ENCODE measurements around the gene AP2M1.

AP2M1 gene

DNA sequence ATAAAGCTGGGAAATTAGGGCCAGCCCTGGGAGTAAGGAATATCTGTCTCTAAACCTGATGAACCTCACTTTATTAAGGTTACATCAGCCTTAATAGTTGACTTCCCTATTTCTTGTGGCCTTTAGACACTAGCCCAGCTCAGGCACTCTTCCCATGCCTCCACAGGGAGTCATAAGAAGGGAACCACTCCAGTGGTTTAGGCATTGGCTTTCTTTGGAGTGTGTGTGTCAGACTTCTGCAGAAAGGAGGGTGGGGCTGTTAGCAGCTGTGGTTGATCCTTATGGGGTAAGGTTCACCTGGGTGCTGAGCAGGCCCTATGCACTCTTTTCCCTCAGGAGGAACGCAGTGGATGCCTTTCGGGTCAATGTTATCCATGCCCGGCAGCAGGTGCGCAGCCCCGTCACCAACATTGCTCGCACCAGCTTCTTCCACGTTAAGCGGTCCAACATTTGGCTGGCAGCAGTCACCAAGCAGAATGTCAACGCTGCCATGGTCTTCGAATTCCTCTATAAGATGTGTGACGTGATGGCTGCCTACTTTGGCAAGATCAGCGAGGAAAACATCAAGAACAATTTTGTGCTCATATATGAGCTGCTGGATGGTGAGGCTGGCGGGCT is 4.0 kb downstream of the AP2M1 start:
- no peak for ATAC-seq (ENCODE audit: low read depth)
- Mint-ChIP-seq H3K27ac (no peak overlapping the region), H3K36me3 (peaks cover 23% of the 10 kb centered on the region), H3K4me1 (peaks cover 14% of the 10 kb centered on the region), H3K27me3 (no peaks in the 10 kb centered on the region), H3K9me3 (no peaks in the 10 kb centered on the region), H3K4me3 (no peak overlapping the region)
- no peak for DNase-seq (ENCODE audit: low spot score in 2 of 2)

- Mint-ChIP-seq H3K36me3 (peaks cover 29% of the 10 kb centered on the region), H3K27me3 (no peaks in the 10 kb centered on the region), H3K27ac (no peak overlapping the region), H3K4me1 (peaks cover 18% of the 10 kb centered on the region), H3K9me3 (no peaks in the 10 kb centered on the region), H3K4me3 (no peak overlapping the region)
- ATAC-seq (ENCODE audit: low read depth) = no peak
- DNase-seq (ENCODE audit: low spot score in 2 of 2) = no peak
Observed at GRCh38 chr3:184180165-184180564, 5.5 kb downstream of the AP2M1 start.

DNA sequence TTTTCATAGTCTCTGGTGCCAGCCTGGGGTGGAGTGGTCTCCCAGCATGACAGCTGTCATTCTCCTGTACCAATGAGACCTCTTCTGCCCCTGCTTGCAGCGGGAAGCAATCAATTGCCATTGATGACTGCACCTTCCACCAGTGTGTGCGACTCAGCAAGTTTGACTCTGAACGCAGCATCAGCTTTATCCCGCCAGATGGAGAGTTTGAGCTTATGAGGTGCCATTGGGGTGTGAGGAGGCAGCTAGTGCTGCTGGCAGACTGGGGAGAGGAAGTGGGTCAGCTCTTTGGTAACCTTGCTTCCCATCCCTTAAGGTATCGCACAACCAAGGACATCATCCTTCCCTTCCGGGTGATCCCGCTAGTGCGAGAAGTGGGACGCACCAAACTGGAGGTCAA is 6.9 kb downstream of the AP2M1 start:
- no peak for ATAC-seq (ENCODE audit: low read depth)
- Mint-ChIP-seq H3K36me3 (peaks cover 29% of the 10 kb centered on the region), H3K27ac (no peak overlapping the region), H3K4me1 (peaks cover 13% of the 10 kb centered on the region), H3K27me3 (no peaks in the 10 kb centered on the region), H3K9me3 (no peaks in the 10 kb centered on the region), H3K4me3 (no peak overlapping the region)
- DNase-seq (ENCODE audit: low spot score in 2 of 2) = no peak

- ATAC-seq (ENCODE audit: low read depth) (no peak), DNase-seq (ENCODE audit: low spot score in 2 of 2) (no peak)
- H3K27ac Mint-ChIP-seq = no peak overlapping the region
- H3K27me3 Mint-ChIP-seq = no peaks in the 10 kb centered on the region
- no peak overlapping the region for H3K4me3 Mint-ChIP-seq
- no peaks in the 10 kb centered on the region for H3K9me3 Mint-ChIP-seq
- peaks cover 30% of the 10 kb centered on the region for H3K36me3 Mint-ChIP-seq
- peaks cover 25% of the 10 kb centered on the region for H3K4me1 Mint-ChIP-seq
Observed at GRCh38 chr3:184183679-184184078, 9.0 kb downstream of the AP2M1 start.

- Mint-ChIP-seq H3K27me3 (no peaks in the 10 kb centered on the region), H3K4me1 (peaks cover 27% of the 10 kb centered on the region), H3K4me3 (peak overlapping the region; percentile 96), H3K9me3 (no peaks in the 10 kb centered on the region), H3K36me3 (peaks cover 29% of the 10 kb centered on the region), H3K27ac (peak overlapping the region; percentile 93)
- DNase-seq (ENCODE audit: low spot score in 2 of 2) (no peak), ATAC-seq (ENCODE audit: low read depth) (no peak)
Observed at GRCh38 chr3:184184546-184185230, 10.0 kb downstream of the AP2M1 start.

DNA sequence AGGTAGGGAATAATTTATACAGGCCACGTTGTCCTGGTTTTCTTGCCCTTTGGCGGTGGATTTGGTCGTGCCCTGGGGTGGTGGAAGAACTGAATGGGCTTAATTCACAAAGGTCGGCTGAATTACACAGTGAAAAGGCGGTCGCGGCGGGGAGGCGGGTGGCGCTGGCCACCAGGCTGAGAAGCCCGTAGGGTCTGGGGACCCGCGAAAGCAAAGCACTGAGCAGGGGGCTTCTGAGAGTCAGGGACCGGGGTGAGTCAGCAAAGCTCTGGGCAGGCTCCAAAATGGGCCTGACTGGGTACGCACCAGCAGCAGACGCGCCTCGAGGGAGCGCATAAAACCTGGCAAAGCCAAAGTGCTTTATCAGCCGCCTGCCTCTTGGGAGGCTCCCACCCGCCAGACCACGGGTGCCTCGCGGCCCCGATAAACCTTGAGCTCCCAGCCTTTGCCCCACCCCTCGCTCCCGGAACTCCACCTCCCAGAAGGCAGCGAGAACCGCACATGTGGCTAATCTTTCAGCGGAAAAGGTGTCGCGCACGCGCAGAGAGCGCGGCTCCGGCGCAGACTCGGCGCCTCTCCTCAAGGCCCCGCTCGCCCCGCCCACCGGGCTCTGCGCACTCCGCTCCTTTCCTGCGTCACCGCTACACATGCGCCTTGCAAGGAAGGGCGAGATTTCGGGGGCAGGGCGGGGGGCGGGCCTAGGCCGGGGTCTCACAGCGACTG is 11.0 kb downstream of the AP2M1 start:
- Mint-ChIP-seq H3K27ac (peak overlapping the region; percentile 93), H3K27me3 (no peaks in the 10 kb centered on the region), H3K36me3 (peaks cover 29% of the 10 kb centered on the region), H3K9me3 (no peaks in the 10 kb centered on the region), H3K4me3 (peak overlapping the region; percentile 96), H3K4me1 (peaks cover 30% of the 10 kb centered on the region)
- peak; percentile 90 for ATAC-seq (ENCODE audit: low read depth)
- DNase-seq (ENCODE audit: low spot score in 2 of 2) = peak; percentile 95 to 99

DNA sequence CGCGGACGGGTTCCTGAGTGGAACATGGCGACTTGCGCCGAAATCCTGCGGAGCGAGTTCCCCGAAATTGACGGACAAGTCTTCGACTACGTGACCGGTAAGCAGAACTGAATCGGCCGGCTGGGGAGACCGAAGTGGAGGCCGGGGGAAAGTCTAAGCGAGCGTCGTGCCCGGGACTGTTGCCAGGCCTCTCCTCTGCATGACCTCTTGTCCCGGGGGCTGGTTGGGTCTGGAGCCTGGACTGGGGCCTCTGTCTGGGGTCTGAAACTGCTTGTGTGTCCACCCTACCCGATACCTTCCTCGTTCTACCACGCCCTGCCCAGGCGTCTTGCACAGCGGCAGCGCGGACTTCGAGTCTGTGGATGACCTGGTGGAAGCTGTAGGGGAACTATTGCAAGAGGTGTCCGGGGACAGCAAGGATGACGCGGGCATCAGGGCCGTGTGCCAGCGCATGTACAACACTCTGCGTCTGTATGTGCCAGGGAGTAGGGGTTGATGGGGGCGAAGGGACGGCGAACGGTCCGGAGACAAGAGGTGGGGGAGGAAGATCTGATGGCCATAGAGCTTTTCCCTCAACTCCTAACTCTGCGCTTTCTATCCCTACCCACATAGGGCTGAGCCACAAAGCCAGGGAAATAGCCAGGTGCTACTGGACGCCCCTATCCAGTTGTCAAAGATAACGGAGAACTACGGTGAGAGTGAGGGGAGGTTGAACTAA is 11.7 kb downstream of the AP2M1 start, which contains the start of gene ABCF3:
Gene ABCF3, plus strand, starts transcription at position 16 of the 718 bp plus-strand sequence. Its CDS starts 9 bp downstream, at position 25.
- H3K4me3 Mint-ChIP-seq = peak within 1 kb of the TSS; percentile 96
- peaks cover 30% of the 10 kb centered on the region for H3K4me1 Mint-ChIP-seq
- H3K9me3 Mint-ChIP-seq = no peaks in the 10 kb centered on the region
- peak within 1 kb of the TSS; percentile 93 for H3K27ac Mint-ChIP-seq
- H3K27me3 Mint-ChIP-seq = no peaks in the 10 kb centered on the region
- DNase-seq (ENCODE audit: low spot score in 2 of 2) (no peak), ATAC-seq (ENCODE audit: low read depth) (peak; percentile 25)
- H3K36me3 Mint-ChIP-seq = peaks cover 27% of the 10 kb centered on the region

- Mint-ChIP-seq H3K4me1 (peaks cover 30% of the 10 kb centered on the region), H3K4me3 (peak overlapping the region; percentile 96), H3K36me3 (peaks cover 22% of the 10 kb centered on the region), H3K27me3 (no peaks in the 10 kb centered on the region), H3K27ac (peak overlapping the region; percentile 93), H3K9me3 (no peaks in the 10 kb centered on the region)
- ATAC-seq (ENCODE audit: low read depth) (no peak), DNase-seq (ENCODE audit: low spot score in 2 of 2) (no peak)
Observed at GRCh38 chr3:184186902-184187207, 12.2 kb downstream of the AP2M1 start.

DNA sequence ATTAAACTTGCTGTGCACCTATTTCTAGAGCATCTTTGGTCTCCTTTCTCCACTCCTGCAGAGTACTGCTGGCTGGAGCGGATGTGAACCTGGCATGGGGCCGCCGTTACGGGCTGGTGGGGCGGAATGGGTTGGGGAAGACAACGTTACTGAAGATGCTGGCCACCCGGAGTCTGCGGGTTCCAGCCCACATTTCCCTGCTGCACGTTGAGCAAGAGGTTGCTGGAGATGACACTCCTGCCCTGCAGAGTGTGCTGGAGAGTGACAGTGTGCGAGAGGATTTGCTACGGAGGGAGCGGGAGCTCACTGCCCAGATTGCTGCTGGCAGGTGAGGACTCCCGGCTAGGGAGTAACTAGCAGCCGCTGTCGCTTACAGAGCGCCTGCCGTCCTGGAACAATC is 13.4 kb downstream of the AP2M1 start:
- H3K4me3 Mint-ChIP-seq = no peak overlapping the region
- H3K27ac Mint-ChIP-seq = no peak overlapping the region
- no peak for DNase-seq (ENCODE audit: low spot score in 2 of 2)
- peaks cover 25% of the 10 kb centered on the region for H3K36me3 Mint-ChIP-seq
- H3K9me3 Mint-ChIP-seq = no peaks in the 10 kb centered on the region
- ATAC-seq (ENCODE audit: low read depth) = no peak
- peaks cover 30% of the 10 kb centered on the region for H3K4me1 Mint-ChIP-seq
- H3K27me3 Mint-ChIP-seq = no peaks in the 10 kb centered on the region

- no peaks in the 10 kb centered on the region for H3K9me3 Mint-ChIP-seq
- peaks cover 26% of the 10 kb centered on the region for H3K36me3 Mint-ChIP-seq
- no peak overlapping the region for H3K27ac Mint-ChIP-seq
- DNase-seq (ENCODE audit: low spot score in 2 of 2) = no peak
- peaks cover 30% of the 10 kb centered on the region for H3K4me1 Mint-ChIP-seq
- no peak for ATAC-seq (ENCODE audit: low read depth)
- no peaks in the 10 kb centered on the region for H3K27me3 Mint-ChIP-seq
- H3K4me3 Mint-ChIP-seq = no peak overlapping the region
Observed at GRCh38 chr3:184189421-184189820, 14.8 kb downstream of the AP2M1 start.

- ATAC-seq (ENCODE audit: low read depth) (no peak), DNase-seq (ENCODE audit: low spot score in 2 of 2) (no peak)
- Mint-ChIP-seq H3K4me3 (no peak overlapping the region), H3K9me3 (no peaks in the 10 kb centered on the region), H3K4me1 (peaks cover 10% of the 10 kb centered on the region), H3K27me3 (no peaks in the 10 kb centered on the region), H3K36me3 (peaks cover 27% of the 10 kb centered on the region), H3K27ac (no peak overlapping the region)
Observed at GRCh38 chr3:184192889-184193288, 18.2 kb downstream of the AP2M1 start.

- Mint-ChIP-seq H3K9me3 (no peaks in the 10 kb centered on the region), H3K36me3 (peaks cover 27% of the 10 kb centered on the region), H3K27ac (no peak overlapping the region), H3K4me1 (peaks cover 3% of the 10 kb centered on the region), H3K27me3 (no peaks in the 10 kb centered on the region), H3K4me3 (no peak overlapping the region)
- ATAC-seq (ENCODE audit: low read depth) (no peak), DNase-seq (ENCODE audit: low spot score in 2 of 2) (no peak)
Observed at GRCh38 chr3:184193991-184194539, 19.4 kb downstream of the AP2M1 start.

DNA sequence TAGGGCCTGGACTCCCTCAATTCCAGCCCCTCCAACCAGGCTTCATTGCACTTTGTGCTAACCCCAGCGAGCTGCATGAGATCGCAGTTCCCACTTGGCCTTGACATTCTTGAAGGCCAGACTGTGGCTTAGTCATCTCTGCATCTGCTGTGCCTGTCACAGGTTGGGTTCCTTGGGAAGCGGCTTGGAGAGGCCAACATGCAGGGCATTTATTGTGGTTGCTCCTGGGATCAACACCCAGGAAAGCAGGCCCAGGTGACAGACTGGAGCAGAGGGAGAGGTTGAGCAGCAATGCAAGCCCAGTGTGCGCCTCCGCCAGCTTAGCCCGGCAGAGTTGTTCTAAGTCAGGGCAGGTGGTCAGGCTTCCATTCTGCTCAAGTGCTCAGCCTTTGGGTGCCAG is 21.9 kb downstream of the AP2M1 start:
- H3K27ac Mint-ChIP-seq = no peak overlapping the region
- H3K4me3 Mint-ChIP-seq = no peak overlapping the region
- no peak for ATAC-seq (ENCODE audit: low read depth)
- no peaks in the 10 kb centered on the region for H3K27me3 Mint-ChIP-seq
- DNase-seq (ENCODE audit: low spot score in 2 of 2) = no peak
- no peaks in the 10 kb centered on the region for H3K9me3 Mint-ChIP-seq
- H3K36me3 Mint-ChIP-seq = peaks cover 20% of the 10 kb centered on the region
- no peaks in the 10 kb centered on the region for H3K4me1 Mint-ChIP-seq

- ATAC-seq (ENCODE audit: low read depth) = no peak
- H3K9me3 Mint-ChIP-seq = no peaks in the 10 kb centered on the region
- H3K36me3 Mint-ChIP-seq = peaks cover 9% of the 10 kb centered on the region
- no peaks in the 10 kb centered on the region for H3K4me1 Mint-ChIP-seq
- no peak for DNase-seq (ENCODE audit: low spot score in 2 of 2)
- no peaks in the 10 kb centered on the region for H3K27me3 Mint-ChIP-seq
- no peak overlapping the region for H3K27ac Mint-ChIP-seq
- no peak overlapping the region for H3K4me3 Mint-ChIP-seq
Observed at GRCh38 chr3:184198509-184198908, 23.9 kb downstream of the AP2M1 start.

Measured in memory B cell (primary cell).